HEK293T (cell line): ENCODE results near the gene HES2.

Experiments used
- CTCF ChIA-PET: fragments of 350-600 bp; formaldehyde crosslinking; extraction: SDS; loops from one replicate; lab custom pipeline; 2021; ENCODE audit warnings: antibody characterized with exemption, inconsistent platforms; lab: Yijun Ruan, JAX
- POLR2A ChIA-PET: fragments of 350-600 bp; formaldehyde crosslinking; extraction: SDS; loops from one replicate; lab custom pipeline; 2020; ENCODE audit warnings: antibody characterized with exemption, inconsistent platforms; lab: Yijun Ruan, JAX
- DNase-seq: peaks from one replicate; pipeline ENCODE4 v3.0.0; 2012; ENCODE audit warnings: mixed read lengths; ENCODE audit errors: extremely low spot score
- ARNT ChIP-seq: fragments of 450-650 bp; IDR thresholded peaks from 2 replicates; pipeline ENCODE4 v1.6.1; 2017; ENCODE audit warnings: mild to moderate bottlenecking
- BHLHE40 ChIP-seq: fragments of 450-650 bp; IDR thresholded peaks from 2 replicates; pipeline ENCODE4 v1.6.1; 2016; ENCODE audit warnings: mild to moderate bottlenecking, moderate library complexity, borderline replicate concordance
- CTBP1 ChIP-seq: fragments of 450-650 bp; IDR thresholded peaks from 2 replicates; pipeline ENCODE4 v1.6.1; 2016; ENCODE audit warnings: borderline replicate concordance
- ELF4 ChIP-seq: fragments of 450-650 bp; IDR thresholded peaks from 2 replicates; pipeline ENCODE4 v1.6.1; 2017; ENCODE audit warnings: antibody characterized with exemption
- FOXA1 ChIP-seq: fragments of 450-650 bp; IDR thresholded peaks from 2 replicates; pipeline ENCODE4 v1.6.1; 2016; ENCODE audit warnings: mild to moderate bottlenecking
- FOXK2 ChIP-seq: fragments of 450-650 bp; IDR thresholded peaks from 2 replicates; pipeline ENCODE4 v1.6.1; 2016; ENCODE audit warnings: mild to moderate bottlenecking
- FOXM1 ChIP-seq: fragments of 450-650 bp; IDR thresholded peaks from 2 replicates; pipeline ENCODE4 v1.6.1; 2017; ENCODE audit warnings: mild to moderate bottlenecking, borderline replicate concordance
- HDGF ChIP-seq: fragments of 450-650 bp; IDR thresholded peaks from 2 replicates; pipeline ENCODE4 v1.6.1; 2017; ENCODE audit warnings: antibody characterized with exemption, borderline replicate concordance
- L3MBTL2 ChIP-seq: fragments of 450-650 bp; conservative IDR thresholded peaks from 2 replicates; pipeline ENCODE4 v1.6.1; 2016; ENCODE audit warnings: mild to moderate bottlenecking
- LEF1 ChIP-seq: fragments of 450-650 bp; IDR thresholded peaks from 2 replicates; pipeline ENCODE4 v1.6.1; 2017; ENCODE audit warnings: mild to moderate bottlenecking, borderline replicate concordance
- NFRKB ChIP-seq: fragments of 450-650 bp; IDR thresholded peaks from 2 replicates; pipeline ENCODE4 v1.6.1; 2016; ENCODE audit warnings: mild to moderate bottlenecking, moderate library complexity
- PKNOX1 ChIP-seq: fragments of 450-650 bp; IDR thresholded peaks from 2 replicates; pipeline ENCODE4 v1.6.1; 2016
- SP1 ChIP-seq: fragments of 450-650 bp; IDR thresholded peaks from 2 replicates; pipeline ENCODE4 v1.6.1; 2017
- SUZ12 ChIP-seq: fragments of 450-650 bp; IDR thresholded peaks from 2 replicates; pipeline ENCODE4 v1.6.1; 2016; ENCODE audit warnings: mild to moderate bottlenecking
- TARDBP ChIP-seq: fragments of 450-650 bp; IDR thresholded peaks from 2 replicates; pipeline ENCODE4 v1.6.1; 2016
- ZNF384 ChIP-seq: fragments of 450-650 bp; IDR thresholded peaks from 2 replicates; pipeline ENCODE4 v1.6.1; 2016

HES2 gene

GRCh38 chr1:6466023-6466422 lies 46.3 kb upstream of the HES2 start, which contains the start of gene TNFRSF25:
TSS of gene TNFRSF25 (minus strand) at chr1:6466173. CDS start at chr1:6466107, 66 bp downstream.
- POLR2A ChIA-PET: no interaction called here
- no peak for DNase-seq
- CTCF ChIA-PET: interaction anchor here (1.6 kb wide), 1 partner anchor 10 kb away, joined by 5 read pairs; no protein-coding TSS in a partner anchor
- no peak for TF ChIP-seq SP1

- POLR2A ChIA-PET: no interaction called here
- CTCF ChIA-PET: no interaction called here
- TF ChIP-seq HDGF: no peak
- TF ChIP-seq BHLHE40: no peak
- no peak for TF ChIP-seq TARDBP
- TF ChIP-seq ZNF384: no peak
- TF ChIP-seq ELF4: no peak
- no peak for TF ChIP-seq ARNT
- TF ChIP-seq SUZ12: no peak
- TF ChIP-seq FOXK2: no peak
- no peak for TF ChIP-seq FOXA1
- no peak for TF ChIP-seq FOXM1
- TF ChIP-seq NFRKB: no peak
- no peak for TF ChIP-seq CTBP1
- TF ChIP-seq PKNOX1: no peak
- TF ChIP-seq SP1: no peak
- TF ChIP-seq LEF1: no peak
- TF ChIP-seq L3MBTL2: no peak
- no peak for DNase-seq
These were observed 45.8 kb upstream of the HES2 start for GRCh38 chr1:6465461-6466005.

- ChIA-PET POLR2A (no interaction called here), CTCF (interaction anchor here (1.0 kb wide), 1 partner anchor 43 kb away, joined by 3 read pairs; no protein-coding TSS in a partner anchor)
- DNase-seq: no peak
These were observed 45.2 kb upstream of the HES2 start for GRCh38 chr1:6464915-6465314.

GRCh38 chr1:6464514-6464836 lies 44.8 kb upstream of the HES2 start:
- POLR2A ChIA-PET: no interaction called here
- CTCF ChIA-PET: interaction anchor here (1.0 kb wide), 1 partner anchor 43 kb away, joined by 3 read pairs; no protein-coding TSS in a partner anchor
- TF ChIP-seq TARDBP: no peak
- no peak for TF ChIP-seq PKNOX1
- TF ChIP-seq NFRKB: no peak
- TF ChIP-seq SP1: no peak
- TF ChIP-seq FOXA1: no peak
- no peak for TF ChIP-seq HDGF
- TF ChIP-seq LEF1: no peak
- TF ChIP-seq ZNF384: no peak
- no peak for TF ChIP-seq FOXK2
- no peak for TF ChIP-seq SUZ12
- TF ChIP-seq CTBP1: no peak
- no peak for TF ChIP-seq ARNT
- TF ChIP-seq BHLHE40: no peak
- TF ChIP-seq FOXM1: no peak
- no peak for TF ChIP-seq ELF4
- no peak for TF ChIP-seq L3MBTL2
- DNase-seq: no peak

More at GRCh38 chr1:6464915-6465314, 45.2 kb upstream of the HES2 start:
- TF ChIP-seq L3MBTL2: no peak
- no peak for TF ChIP-seq HDGF
- no peak for TF ChIP-seq NFRKB
- no peak for TF ChIP-seq CTBP1
- TF ChIP-seq SP1: no peak
- no peak for TF ChIP-seq LEF1
- no peak for TF ChIP-seq FOXM1
- no peak for TF ChIP-seq ELF4
- no peak for TF ChIP-seq SUZ12
- no peak for TF ChIP-seq FOXK2
- TF ChIP-seq BHLHE40: no peak
- TF ChIP-seq TARDBP: no peak
- no peak for TF ChIP-seq FOXA1
- no peak for TF ChIP-seq PKNOX1
- TF ChIP-seq ZNF384: no peak

GRCh38 chr1:6463120-6463412 lies 43.3 kb upstream of the HES2 start:
- ChIA-PET CTCF (interaction anchor here (1.6 kb wide), 1 partner anchor 9 kb away, joined by 4 read pairs; no protein-coding TSS in a partner anchor), POLR2A (no interaction called here)
- TF ChIP-seq FOXA1 (no peak), TARDBP (no peak), CTBP1 (no peak), FOXK2 (no peak), PKNOX1 (no peak), HDGF (no peak), ELF4 (no peak), LEF1 (no peak), BHLHE40 (no peak), L3MBTL2 (no peak), SP1 (no peak), ARNT (no peak), FOXM1 (no peak), SUZ12 (no peak), ZNF384 (no peak), NFRKB (no peak)
- no peak for DNase-seq
